ENCODE results near the gene KIAA0040.

Gene KIAA0040

DNA sequence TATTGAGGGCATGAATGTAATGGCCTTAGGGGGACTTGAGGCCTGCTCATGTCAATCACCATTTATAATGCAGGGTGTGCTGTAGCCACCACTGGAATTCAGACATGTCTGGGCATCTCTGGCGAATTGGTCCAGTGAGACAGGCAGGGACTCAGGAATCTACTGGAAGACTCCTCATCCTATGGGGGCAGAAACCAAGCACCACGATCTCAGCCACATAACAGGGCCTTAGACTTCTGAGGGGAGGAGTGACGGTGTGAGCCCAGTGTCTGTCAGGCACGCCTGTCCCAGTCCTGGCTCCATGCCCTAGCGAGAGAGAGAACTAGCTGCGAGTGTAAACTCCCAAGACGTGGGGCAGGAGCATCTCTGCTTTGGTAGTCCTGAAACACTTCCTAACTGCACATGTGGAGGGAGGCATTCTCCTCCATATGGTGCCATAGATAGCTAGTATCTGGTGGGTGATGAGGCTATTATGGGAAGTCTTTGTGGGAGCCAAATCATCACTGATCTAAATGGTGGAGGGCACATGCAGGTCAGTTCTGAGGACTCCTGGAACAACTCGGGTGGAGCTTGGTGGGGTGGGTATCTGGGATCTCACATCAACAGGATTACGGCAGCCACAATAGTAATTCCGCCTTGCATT lies 29.8 kb upstream of the KIAA0040 start:
- Histone ChIP-seq H3K4me1 (ENCODE audit: insufficient read depth, poor library complexity, severe bottlenecking) (peaks cover 45% of the 10 kb centered on the region), H3K36me3 (ENCODE audit: low read depth) (no peaks in the 10 kb centered on the region), H3K27ac (ENCODE audit: poor library complexity, severe bottlenecking) (peak overlapping the region; percentile 86), H3K9me3 (ENCODE audit: severe bottlenecking) (no peaks in the 10 kb centered on the region), H3K27me3 (ENCODE audit: insufficient read depth, poor library complexity, severe bottlenecking) (no peaks in the 10 kb centered on the region), H3K4me3 (ENCODE audit: severe bottlenecking) (no peak overlapping the region)
- TF ChIP-seq, protein P1, sequence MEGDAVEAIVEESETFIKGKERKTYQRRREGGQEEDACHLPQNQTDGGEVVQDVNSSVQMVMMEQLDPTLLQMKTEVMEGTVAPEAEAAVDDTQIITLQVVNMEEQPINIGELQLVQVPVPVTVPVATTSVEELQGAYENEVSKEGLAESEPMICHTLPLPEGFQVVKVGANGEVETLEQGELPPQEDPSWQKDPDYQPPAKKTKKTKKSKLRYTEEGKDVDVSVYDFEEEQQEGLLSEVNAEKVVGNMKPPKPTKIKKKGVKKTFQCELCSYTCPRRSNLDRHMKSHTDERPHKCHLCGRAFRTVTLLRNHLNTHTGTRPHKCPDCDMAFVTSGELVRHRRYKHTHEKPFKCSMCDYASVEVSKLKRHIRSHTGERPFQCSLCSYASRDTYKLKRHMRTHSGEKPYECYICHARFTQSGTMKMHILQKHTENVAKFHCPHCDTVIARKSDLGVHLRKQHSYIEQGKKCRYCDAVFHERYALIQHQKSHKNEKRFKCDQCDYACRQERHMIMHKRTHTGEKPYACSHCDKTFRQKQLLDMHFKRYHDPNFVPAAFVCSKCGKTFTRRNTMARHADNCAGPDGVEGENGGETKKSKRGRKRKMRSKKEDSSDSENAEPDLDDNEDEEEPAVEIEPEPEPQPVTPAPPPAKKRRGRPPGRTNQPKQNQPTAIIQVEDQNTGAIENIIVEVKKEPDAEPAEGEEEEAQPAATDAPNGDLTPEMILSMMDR (IDR thresholded peaks at IDR 0.05; ENCODE audit: poor library complexity, severe bottlenecking), result no peak
- DNase-seq (ENCODE audit: low spot score), result peak; percentile 72
- ATAC-seq (ENCODE audit: low read depth), result peak; percentile 84

DNA sequence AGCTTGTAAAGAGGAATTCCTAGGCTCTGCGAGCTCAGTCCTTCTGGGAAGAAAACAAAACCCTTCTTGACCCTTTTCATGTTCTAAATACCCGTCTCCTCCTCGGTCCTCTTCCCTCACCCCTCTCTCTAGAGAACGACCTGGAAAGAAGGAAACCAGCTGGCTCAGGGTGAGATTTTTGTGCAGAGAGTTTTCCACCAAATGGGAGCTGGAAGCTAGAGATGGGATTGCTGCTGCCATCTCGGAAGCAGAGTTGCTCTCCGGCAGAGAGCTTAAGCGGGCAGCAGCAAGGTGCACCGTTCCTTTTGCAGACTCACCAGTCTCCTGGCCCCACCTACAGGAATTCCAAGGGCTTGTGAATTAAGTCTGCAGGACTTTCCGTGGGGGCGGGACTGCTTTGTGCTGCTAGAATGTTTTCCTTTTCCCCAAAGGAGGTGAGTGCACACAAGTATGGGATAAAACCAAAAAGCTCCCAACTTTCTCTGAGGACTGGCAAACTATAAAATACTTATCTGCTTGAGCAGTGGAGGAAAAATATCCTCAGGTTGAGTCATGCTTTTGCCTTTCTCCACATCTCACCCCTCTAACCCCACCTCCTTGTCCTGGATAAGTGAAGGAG lies 29.1 kb upstream of the KIAA0040 start:
- Histone ChIP-seq H3K27ac (ENCODE audit: poor library complexity, severe bottlenecking) (peak overlapping the region; percentile 86), H3K9me3 (ENCODE audit: severe bottlenecking) (no peaks in the 10 kb centered on the region), H3K27me3 (ENCODE audit: insufficient read depth, poor library complexity, severe bottlenecking) (no peaks in the 10 kb centered on the region), H3K4me3 (ENCODE audit: severe bottlenecking) (no peak overlapping the region), H3K36me3 (ENCODE audit: low read depth) (no peaks in the 10 kb centered on the region), H3K4me1 (ENCODE audit: insufficient read depth, poor library complexity, severe bottlenecking) (peaks cover 45% of the 10 kb centered on the region)
- ATAC-seq (ENCODE audit: low read depth) (peak; percentile 71), DNase-seq (ENCODE audit: low spot score) (peak; percentile 76)
- TF ChIP-seq, protein P1 (IDR thresholded peaks at IDR 0.05; ENCODE audit: poor library complexity, severe bottlenecking), result peak; percentile 68

DNA sequence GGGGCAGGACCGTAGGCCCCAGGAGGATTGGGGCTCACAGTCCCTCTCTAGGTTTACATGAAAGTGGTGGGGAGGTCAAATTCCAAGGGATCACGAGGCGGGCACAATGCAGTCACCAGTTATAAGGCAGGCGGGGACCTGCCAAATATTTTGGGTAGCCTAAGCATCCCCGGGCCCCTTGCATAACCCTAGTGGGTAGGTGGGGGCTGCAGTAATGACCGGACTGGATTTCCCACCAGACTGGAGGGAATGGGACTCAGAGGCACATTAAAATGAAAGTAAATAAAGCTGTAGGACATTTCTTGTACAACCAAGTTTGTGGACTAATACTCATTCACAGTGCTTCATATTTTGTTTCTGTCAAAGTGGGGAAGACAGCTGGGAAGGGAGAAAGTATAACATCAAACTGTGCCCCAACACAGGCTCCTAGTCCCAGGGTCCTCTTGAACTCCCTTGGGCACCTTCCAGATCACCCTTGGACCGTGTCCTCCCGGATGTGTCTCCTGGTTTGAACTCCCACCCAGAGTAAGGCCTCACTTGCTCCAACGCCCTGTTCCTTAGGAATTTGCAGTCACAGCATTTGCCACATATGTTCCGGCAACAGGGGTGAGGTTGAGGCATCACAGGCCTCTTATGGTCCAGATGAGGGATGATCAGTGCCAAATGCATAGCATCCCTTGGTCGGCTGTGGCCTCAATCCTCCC lies 28.4 kb upstream of the KIAA0040 start:
- DNase-seq (ENCODE audit: low spot score) (no peak), ATAC-seq (ENCODE audit: low read depth) (no peak)
- Histone ChIP-seq H3K36me3 (ENCODE audit: low read depth) (no peaks in the 10 kb centered on the region), H3K9me3 (ENCODE audit: severe bottlenecking) (no peaks in the 10 kb centered on the region), H3K4me3 (ENCODE audit: severe bottlenecking) (no peak overlapping the region), H3K27me3 (ENCODE audit: insufficient read depth, poor library complexity, severe bottlenecking) (no peaks in the 10 kb centered on the region), H3K27ac (ENCODE audit: poor library complexity, severe bottlenecking) (peak overlapping the region; percentile 86), H3K4me1 (ENCODE audit: insufficient read depth, poor library complexity, severe bottlenecking) (peaks cover 45% of the 10 kb centered on the region)
- TF ChIP-seq, protein P1 (IDR thresholded peaks at IDR 0.05; ENCODE audit: poor library complexity, severe bottlenecking), result no peak

DNA sequence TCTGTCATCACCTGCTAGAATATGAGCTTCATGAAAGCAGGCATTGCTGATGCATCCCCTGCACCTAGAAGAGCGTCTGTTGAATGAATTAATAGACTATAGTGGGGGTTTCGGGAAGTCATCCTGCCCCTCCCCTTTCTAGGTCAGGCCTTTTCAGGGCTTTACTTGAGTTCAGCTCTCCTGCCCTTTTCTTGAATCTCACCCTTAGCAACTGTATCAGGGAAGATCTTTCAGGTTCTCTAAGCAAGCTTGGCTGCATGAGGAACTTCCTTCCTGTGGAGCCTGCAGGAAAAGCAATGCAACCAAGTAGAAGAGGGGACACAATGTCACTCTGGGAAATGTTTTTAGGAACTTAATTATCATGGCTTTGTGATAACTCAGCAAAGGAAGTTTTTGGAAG lies 27.2 kb upstream of the KIAA0040 start:
- H3K27ac ChIP-seq (ENCODE audit: poor library complexity, severe bottlenecking), result peak overlapping the region; percentile 86
- no peaks in the 10 kb centered on the region for H3K27me3 ChIP-seq (ENCODE audit: insufficient read depth, poor library complexity, severe bottlenecking)
- H3K9me3 ChIP-seq (ENCODE audit: severe bottlenecking), result no peaks in the 10 kb centered on the region
- no peak overlapping the region for H3K4me3 ChIP-seq (ENCODE audit: severe bottlenecking)
- TF ChIP-seq, protein P1 (IDR thresholded peaks at IDR 0.05; ENCODE audit: poor library complexity, severe bottlenecking), result no peak
- peaks cover 45% of the 10 kb centered on the region for H3K4me1 ChIP-seq (ENCODE audit: insufficient read depth, poor library complexity, severe bottlenecking)
- H3K36me3 ChIP-seq (ENCODE audit: low read depth), result no peaks in the 10 kb centered on the region
- DNase-seq (ENCODE audit: low spot score) (no peak), ATAC-seq (ENCODE audit: low read depth) (no peak)
